NCI-H1417 treated with DMSO at 0.1 percent for 48 hours (cell line): ENCODE measurements around the gene TMBIM6.
"Not testable (repeated sequence)": the region's sequence is repeated elsewhere in the genome, so short reads cannot be mapped to it uniquely, and the experiment has no call there.

Experiments
- DNase-seq: peaks from one replicate; lab custom pipeline; 2025; lab: John Stamatoyannopoulos, UW

The TMBIM6 gene

GRCh38 chr12:49740930-49741881 lies at the start of gene TMBIM6:
Gene TMBIM6 (plus strand): TSS chr12:49741557. CDS start chr12:49752494, 10,937 bp downstream.
- peak; percentile 99 for DNase-seq

- DNase-seq: no peak
Measured at GRCh38 chr12:49692851-49693250, 48.5 kb upstream of the TMBIM6 start.

- DNase-seq: no peak
Measured at GRCh38 chr12:49693931-49694444, 47.4 kb upstream of the TMBIM6 start.

- no peak for DNase-seq
Measured at GRCh38 chr12:49696723-49697122, 44.6 kb upstream of the TMBIM6 start.

- DNase-seq: no peak
Measured at GRCh38 chr12:49697808-49698207, 43.5 kb upstream of the TMBIM6 start.

GRCh38 chr12:49698619-49699545 lies 42.5 kb upstream of the TMBIM6 start:
- DNase-seq: no peak

- DNase-seq: no peak
Measured at GRCh38 chr12:49702009-49702408, 39.3 kb upstream of the TMBIM6 start.

GRCh38 chr12:49702676-49703215 lies 38.6 kb upstream of the TMBIM6 start:
- no peak for DNase-seq

GRCh38 chr12:49703647-49704137 lies 37.7 kb upstream of the TMBIM6 start:
- DNase-seq: no peak

- no peak for DNase-seq
Measured at GRCh38 chr12:49705479-49706134, 35.8 kb upstream of the TMBIM6 start.

- no peak for DNase-seq
Measured at GRCh38 chr12:49706351-49707127, 34.8 kb upstream of the TMBIM6 start.

- DNase-seq: peak; percentile 78
Measured at GRCh38 chr12:49707128-49707811, 34.1 kb upstream of the TMBIM6 start, which contains the start of gene FMNL3. Gene FMNL3 (minus strand): TSS chr12:49707405. CDS start chr12:49707180, 225 bp downstream.

GRCh38 chr12:49707812-49708147 lies 33.6 kb upstream of the TMBIM6 start:
- peak; percentile 70 for DNase-seq

GRCh38 chr12:49708851-49709250 lies 32.5 kb upstream of the TMBIM6 start:
- no peak for DNase-seq

- not testable (repeated sequence) for DNase-seq
Measured at GRCh38 chr12:49713952-49714351, 27.4 kb upstream of the TMBIM6 start.

GRCh38 chr12:49716553-49716952 lies 24.8 kb upstream of the TMBIM6 start:
- no peak for DNase-seq

GRCh38 chr12:49717800-49718199 lies 23.6 kb upstream of the TMBIM6 start:
- not testable (repeated sequence) for DNase-seq

GRCh38 chr12:49720214-49720613 lies 21.1 kb upstream of the TMBIM6 start:
- no peak for DNase-seq

- DNase-seq: not testable (repeated sequence)
Measured at GRCh38 chr12:49721355-49721754, 20.0 kb upstream of the TMBIM6 start.

GRCh38 chr12:49728446-49728845 lies 12.9 kb upstream of the TMBIM6 start:
- no peak for DNase-seq
